NCI-H1092 treated with DMSO at 0.1 percent for 48 hours (cell line): ENCODE results near the gene SYCP3.
"Not testable (repeated sequence)": the region's sequence is repeated elsewhere in the genome, so short reads cannot be mapped to it uniquely, and the experiment has no call there.

Experiments used
- DNase-seq: peaks from one replicate; lab custom pipeline; 2025; lab: John Stamatoyannopoulos, UW

Gene SYCP3

GRCh38 chr12:101713059-101713682 is 26.1 kb downstream of the SYCP3 start:
- no peak for DNase-seq

GRCh38 chr12:101710288-101710687 is 29.0 kb downstream of the SYCP3 start:
- DNase-seq, result no peak

DNA sequence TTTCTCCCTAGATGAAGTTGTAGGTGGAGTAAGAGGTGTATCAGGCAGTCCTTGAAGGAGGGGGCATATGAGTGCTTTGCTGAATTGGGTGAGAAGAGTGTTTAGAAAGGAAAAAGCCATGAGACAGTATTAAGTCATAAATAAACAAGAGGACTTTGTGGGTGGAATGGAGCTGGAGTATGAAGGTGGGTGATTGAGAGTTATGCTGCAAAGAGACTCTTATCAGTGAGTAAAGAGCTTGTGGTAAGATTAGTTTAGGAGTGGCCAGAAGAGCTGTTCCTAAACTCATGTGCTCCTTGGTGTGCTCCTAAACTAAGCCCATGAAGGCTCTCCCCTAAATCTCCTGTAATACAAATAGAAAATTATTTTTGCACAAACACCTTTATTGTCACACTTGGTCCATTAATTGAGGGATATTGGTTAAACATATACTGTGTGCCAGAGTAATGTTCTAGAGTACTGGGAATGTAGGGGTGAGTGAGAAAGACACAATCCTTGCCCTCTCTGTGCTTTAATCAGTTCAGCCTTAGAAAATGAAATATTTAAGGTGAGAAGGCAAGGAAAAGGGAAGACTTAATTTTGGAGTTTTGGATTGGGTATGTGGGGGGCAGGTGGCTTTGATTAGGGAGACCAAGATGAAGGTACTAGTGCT is 32.0 kb downstream of the SYCP3 start:
- DNase-seq, result no peak

DNA sequence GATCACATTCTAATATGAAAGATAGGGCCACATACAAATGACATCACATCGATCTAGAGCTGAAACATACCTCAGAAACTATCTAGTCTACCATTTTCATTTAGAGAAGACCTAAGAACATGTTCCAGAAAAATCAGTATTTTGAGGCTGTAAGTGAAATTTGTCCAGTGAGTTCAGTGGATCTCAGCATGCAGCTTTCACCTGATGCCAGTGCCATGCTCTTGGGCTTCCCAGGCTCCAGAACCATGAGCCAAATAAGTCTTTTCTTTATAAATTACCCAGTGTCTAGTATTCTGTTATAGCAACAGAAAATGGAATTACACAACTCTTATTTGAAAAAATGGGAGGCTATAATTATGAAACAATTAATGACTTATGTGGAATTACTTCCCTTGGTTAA is 32.9 kb downstream of the SYCP3 start:
- no peak for DNase-seq

GRCh38 chr12:101703487-101703886 is 35.8 kb downstream of the SYCP3 start:
- DNase-seq, result no peak

DNA sequence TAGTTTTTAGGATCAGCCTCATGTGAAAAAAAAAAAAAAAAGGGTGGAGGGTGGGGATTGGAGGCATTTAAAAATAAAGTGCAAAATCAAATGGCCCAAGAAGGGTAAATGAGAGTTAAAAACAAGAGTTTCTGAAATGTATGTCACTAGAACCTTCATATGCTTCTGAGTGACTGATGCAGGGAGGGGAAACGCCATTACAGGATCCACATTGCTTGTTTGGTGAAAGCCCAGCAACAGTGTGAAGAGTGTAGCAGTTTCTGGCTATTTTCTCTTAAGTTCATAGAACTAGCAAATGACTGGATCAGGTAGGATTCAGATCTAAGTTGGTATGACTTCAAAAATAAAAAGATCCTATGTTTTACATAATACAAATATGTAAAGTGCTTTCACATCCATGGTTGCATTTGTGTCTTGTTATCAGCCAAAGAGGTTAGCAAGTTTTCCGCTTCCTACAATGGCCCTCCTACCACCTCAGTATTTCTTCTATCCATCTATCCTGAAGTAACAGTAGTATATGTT is 38.9 kb downstream of the SYCP3 start:
- no peak for DNase-seq

DNA sequence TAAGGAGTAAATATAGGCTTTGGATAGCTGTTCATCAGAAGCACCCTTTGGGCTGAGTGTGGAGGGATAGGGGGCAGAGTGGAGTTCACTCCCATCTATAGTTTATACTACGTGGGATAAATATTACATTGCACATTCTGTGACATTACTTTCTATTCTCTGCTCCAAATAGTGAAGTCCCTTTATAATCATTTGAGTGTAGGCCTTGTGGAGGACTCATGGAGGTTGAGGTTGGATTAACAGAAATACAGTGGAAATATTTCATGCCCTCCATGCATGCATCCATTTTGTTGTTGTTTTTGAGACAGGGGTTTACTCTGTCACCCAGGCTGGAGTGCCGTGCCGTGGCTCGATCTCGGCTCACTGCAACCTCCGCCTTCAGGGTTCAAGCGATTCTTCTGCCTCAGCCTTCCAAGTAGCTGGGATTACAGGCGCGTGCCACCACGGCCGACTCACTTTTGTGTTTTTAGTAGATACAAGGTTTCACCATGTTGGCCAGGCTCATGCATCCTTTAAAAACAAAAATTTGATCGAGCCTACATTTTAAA is 40.4 kb downstream of the SYCP3 start:
- DNase-seq, result no peak

- DNase-seq, result peak; percentile 51
Measured at GRCh38 chr12:101697930-101698799, 41.1 kb downstream of the SYCP3 start.

DNA sequence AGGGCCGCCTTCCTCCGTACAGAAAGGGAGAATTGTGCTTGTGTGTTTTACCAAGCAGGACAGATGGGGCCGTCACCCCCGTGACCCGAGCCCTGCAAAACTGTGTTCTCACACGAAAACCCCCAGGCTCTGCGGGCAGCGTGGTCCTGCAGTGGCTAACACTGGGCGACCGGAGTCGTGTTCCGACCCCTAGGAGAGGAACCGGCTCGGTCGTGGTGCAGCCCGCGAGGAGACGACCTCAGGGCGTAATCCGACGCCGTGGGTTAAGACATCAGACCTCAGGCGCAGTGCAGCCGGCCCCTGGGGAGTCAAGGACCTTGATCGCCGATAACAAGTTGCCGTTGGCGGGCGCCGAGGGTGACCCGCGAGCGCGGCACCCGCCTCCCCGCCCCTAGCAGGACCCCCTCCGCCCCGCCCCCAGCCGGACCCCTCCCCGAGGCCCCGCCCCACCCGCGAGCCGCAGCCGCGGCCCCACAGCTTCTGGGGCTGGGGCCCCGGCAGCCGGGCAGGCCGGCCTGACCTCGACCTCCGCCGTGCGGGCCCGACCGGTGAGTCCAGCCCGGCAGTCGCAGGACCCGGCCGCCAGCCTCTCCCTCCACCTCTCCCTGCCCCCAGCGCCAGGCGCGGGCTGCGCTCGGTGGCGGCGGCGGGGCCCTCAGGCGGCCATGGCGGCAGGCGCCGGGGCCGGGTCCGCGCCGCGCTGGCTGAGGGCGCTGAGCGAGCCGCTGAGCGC is 41.9 kb downstream of the SYCP3 start, which contains the start of gene CHPT1:
TSS of gene CHPT1 (plus strand) at position 444 of the 733 bp plus-strand sequence. CDS start at position 666, 222 bp downstream.
- DNase-seq, result peak; percentile 51

DNA sequence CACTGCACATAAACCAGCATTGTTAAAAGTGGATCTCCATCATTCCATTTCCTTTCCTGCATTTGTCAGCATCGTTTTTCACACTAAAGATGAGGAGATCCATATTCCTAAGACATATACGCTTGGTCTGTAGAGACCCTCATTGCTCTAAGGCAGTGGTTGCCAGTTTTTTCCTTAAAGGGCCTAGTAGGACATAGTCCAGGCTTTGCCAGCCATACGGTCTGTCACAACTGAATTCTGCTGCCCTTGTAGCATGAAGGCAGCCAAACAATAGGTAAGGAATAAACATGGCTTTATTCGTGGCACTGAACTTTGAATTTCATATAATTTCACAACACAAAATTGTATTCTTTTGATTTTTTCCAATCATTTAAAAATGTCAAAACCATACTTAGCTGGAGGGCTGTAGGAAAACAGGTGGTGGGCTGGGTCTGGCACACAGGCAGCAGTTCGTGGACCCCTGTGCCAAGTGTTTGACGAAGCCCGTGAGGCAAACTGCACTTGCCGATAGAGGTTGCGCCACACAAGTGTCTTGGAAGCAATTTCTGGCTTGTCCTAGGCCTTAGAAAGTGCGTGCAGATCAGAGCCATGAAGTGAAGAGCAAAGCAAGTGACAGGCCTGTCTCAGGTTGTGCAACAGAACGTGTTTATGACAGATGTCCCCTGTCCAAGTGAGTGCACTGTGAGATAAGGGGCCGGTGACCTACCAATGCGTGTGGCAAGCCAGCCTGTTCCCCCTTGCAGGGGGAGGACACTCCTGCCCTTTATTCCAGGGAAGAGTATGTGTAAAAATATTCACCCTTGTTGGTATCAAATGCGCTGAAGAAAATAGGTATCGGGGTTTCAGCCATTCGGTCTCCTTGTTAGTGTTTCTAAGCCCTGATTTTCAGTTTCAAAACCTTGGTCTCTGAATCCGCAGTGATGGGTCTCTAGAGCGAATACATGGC is 42.7 kb downstream of the SYCP3 start:
- peak; percentile 28 for DNase-seq

DNA sequence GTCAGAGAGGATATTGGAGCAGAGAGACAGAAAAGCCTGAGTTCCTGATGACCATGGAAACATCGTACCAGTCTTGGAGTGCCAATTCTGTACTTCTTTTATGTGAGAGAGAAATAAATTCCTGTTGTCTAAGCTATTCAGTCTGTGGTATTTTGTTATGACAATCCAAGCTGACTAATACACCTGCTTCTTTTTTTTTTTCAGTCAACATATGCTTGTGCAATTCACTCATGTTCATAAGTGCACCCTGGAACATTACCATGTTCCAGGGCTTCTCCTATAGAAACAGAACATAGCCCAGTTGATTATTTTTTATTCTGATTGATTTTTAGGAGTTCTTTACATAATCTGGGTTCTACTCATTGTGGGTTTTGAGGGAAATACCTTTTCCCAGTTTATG is 43.6 kb downstream of the SYCP3 start:
- no peak for DNase-seq

DNA sequence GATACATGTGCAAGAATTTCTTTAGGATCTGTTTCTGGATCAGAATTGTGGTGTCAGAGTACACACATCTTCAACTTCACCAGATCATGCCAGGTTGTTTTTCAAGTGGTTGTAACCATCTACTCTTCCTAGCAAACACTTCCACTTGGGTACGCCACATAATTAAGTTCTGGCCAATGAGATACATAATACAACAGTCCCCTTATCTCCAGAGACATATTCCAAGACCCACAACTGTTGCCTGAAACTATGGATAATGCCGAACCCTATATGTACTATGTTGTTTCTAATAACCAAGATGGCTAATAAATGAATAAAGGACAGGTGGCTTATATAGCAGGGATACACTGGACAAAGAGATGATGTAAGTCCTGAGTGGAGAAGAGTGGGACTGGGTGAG is 44.3 kb downstream of the SYCP3 start:
- DNase-seq, result no peak

DNA sequence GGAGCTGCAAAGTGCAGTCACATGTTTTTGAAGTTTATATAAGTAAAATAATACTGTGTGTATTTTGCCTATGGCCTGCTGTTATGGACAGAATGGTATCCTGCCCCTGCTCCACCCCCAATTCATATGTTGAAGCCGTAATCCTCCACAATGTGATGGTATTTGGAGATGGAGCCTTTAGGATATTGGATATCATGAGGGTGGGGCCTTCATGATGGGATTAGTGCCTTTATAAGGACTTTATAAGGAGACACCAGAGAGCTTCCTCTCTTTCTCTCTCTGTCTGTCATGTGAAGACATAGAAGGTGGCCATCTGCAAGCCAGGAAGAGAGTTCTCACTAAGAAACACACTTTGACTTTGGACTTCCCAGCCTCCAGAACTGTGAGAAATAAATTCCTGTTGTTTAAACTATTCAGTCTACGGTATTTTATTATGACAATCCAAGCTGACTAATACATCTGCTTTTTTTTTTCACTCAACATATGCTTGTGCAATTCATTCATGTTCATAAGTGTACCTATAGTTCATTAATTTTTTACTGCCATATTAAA is 44.9 kb downstream of the SYCP3 start:
- no peak for DNase-seq

GRCh38 chr12:101691503-101692096 is 47.7 kb downstream of the SYCP3 start:
- DNase-seq, result no peak

- DNase-seq, result no peak
Measured at GRCh38 chr12:101690544-101691098, 48.6 kb downstream of the SYCP3 start.

GRCh38 chr12:101686176-101686575 is 53.1 kb downstream of the SYCP3 start:
- no peak for DNase-seq

DNA sequence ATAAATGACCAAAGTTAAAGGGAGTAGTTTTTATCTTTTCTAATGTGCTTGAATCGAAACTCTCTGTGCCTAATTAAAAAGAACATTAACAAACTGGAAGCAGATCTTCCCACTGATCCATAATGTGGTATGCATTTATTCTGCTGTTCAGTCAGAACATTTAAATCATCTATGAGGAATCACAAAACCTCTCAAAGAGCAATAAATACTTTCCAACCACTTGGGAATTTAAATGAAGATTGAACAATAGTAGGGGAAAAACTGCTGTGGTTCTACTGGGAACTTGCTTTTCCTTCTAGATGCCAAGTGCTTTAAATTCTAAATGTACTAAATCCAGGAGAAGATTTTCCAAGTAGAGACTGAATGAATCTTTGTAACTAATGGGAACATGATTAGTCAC is 54.2 kb downstream of the SYCP3 start:
- DNase-seq, result no peak

- DNase-seq, result not testable (repeated sequence)
Measured at GRCh38 chr12:101681627-101682026, 57.6 kb downstream of the SYCP3 start.

DNA sequence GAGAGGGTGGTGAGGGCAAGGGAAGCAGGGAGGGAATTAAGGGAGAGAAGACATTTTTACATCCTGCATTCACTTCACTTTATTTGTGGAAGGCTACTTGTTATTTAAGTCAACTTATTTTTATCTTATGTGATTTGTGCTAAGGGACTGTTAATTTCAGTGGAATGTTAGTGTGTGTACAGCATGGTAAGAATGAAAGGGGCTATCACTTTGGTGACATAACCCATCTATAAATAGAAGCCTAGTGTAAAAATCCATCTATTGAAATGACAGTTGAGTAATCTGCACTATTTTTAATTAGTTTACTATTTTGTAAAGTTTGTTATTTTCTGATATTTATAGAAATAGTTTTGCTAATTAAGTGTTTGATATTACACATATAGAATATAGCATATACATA is 58.6 kb downstream of the SYCP3 start:
- DNase-seq, result no peak
